ENCODE results near the gene YIPF7. TPM values are rescaled to one million over a fixed set of nuclear protein-coding genes. Genes with fewer than 3 reads are reported as not detected.

Gene YIPF7
- total RNA-seq, 1 donor from 2014 or later: 0.84 TPM

DNA sequence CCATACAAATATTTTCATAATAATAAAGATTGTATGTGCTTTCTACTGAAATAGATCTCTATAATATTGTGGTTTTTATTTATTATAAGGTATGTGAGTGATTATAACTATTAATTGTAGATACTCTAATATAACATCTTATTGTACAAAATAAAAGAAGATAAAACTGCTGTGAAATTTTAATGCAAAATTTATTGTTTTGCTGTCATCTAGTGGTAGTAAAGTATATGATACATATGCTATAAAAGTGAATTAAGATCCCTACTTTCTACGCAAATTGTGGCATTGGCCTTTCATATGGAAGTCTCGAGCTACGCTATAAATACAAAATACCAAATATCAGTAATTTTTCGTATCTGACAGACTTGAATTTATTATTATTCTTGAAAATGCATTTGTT lies 19.3 kb downstream of the YIPF7 start:
- no peak for DNase-seq
- ATAC-seq: no peak
- intact Hi-C loops (cut with micrococcal nuclease): no loop called here

DNA sequence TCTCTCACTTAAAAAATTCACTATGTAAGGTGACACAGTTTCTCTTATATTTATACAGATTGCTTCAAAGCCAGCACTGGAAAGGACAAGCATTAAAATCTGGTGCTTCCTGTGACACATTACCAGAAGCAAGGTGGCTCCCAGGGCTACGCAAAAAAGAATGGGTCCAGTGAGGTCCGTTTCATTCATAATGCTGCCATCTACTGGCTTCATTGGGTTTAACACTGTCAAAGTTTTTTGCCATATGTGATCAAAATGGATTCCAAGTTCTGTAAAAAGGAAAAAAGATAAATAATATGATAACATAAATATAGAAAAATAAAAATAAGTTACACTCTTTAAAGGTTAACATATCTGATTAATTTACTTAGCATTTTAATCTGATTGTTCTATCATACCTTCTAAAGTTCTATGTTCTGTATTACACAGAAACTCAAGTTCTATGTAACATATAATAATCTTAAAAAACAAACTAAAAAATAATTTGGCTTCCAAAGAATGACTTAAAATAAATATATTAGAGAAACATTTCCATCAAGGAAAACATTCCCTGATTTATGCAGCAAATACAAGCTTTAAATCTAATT lies 22.1 kb downstream of the YIPF7 start:
- intact Hi-C loops (cut with micrococcal nuclease): no loop called here
- DNase-seq (no peak), ATAC-seq (peak; percentile 38)

DNA sequence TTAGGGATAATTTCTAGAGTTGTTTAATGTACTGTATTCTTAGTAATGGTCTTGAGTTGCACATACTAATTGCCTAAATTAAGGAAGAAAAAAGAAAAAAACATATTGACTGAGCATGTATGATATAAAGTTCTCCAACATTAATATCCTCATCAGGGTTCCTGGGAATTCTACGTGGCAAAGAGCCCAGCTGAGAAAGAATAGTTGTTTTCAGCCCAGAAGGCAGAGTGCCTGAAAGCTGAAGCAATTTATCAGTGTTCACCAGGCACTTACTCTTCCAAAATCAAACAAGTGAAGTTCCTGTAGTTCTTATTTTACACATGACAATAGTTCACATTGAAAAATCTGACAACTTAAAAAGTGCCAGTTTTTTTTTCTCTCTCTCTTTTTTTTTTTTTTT lies 27.7 kb downstream of the YIPF7 start:
- intact Hi-C loops (cut with micrococcal nuclease): no loop called here
- no peak for DNase-seq
- no peak for ATAC-seq

DNA sequence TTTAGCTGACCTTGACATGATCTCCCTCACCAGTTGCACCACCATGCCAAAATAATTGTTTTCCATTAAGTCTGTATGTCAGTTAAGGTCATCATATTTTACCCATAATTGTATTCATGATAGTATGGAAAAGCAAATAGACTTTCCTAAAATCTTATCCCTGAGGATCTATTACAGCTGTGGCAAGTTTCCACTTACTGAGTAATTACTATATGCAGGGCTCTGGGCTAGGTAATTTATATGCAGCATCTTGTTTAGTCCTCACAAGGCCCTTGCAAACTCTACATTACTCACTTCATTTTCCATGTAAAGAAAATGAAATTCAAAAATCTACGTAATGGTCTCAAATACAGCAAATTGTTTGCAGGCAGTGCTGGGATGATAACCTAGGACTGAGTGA lies 34.8 kb downstream of the YIPF7 start:
- ATAC-seq (no peak), DNase-seq (no peak)
- intact Hi-C loops (cut with micrococcal nuclease): no loop called here

DNA sequence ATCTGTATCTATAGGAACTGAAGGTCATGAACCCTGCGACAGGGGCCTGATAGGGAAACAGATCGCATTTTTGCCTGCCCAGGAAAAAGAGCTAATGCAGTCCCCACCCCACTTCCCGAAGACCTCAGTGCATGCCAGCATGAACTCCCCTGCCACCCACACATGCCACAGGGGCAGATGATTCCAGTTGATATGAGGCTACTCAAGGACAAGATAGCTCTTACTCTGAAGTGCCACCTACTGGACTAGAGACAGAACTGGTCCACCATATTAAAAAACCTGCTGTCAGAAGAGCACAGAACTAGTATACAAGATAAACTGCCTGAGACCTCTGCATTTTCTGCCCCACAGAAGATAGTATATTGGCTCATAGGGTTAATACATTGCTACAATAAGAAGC lies 68.0 kb downstream of the YIPF7 start:
- no peak for ATAC-seq
- no peak for DNase-seq
- intact Hi-C loops (cut with micrococcal nuclease): no loop called here

DNA sequence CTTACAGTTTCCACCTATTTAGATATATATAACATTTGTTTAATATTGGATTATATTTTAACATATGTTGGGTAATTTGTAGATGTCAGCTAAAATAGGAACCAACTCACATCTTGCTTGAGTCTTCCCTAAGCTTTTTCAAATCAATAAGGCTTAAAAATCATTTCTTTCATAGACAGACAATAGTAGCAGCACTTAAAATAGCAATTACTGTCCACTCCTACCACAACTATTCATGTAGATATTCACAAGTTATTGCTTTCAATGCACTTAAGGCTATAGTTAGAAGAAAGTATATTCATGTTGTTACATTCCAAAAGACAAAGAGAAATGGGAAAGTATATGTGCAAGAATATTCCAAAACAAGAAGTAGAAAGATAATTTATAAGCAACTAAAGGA lies 71.2 kb downstream of the YIPF7 start:
- ATAC-seq (no peak), DNase-seq (no peak)
- intact Hi-C loops (cut with micrococcal nuclease): no loop called here

DNA sequence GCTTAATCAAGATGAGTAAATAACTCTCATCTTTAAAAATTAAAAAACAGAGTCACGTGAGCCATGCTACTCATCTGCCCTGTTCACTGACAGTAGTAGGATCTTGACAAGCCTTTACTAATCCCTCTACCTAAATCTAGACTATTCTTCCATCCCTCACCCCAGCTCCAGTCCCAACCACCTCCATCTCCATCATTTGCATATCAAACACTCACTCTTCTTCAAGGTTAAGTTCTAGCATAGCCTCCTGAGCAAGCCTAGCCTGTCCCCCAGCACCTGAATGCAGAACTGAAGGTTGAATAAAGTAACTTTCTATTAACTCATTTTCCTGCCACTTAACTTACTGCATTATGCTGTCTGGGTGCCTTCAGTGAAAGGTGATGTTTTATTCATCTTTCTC lies 72.5 kb downstream of the YIPF7 start:
- ATAC-seq (no peak), DNase-seq (no peak)
- intact Hi-C loops (cut with micrococcal nuclease): no loop called here

Other genes starting within 250 kb of the YIPF7 start
- 0.22 TPM for gene KCTD8, start 202.8 kb downstream of the YIPF7 start, total RNA-seq
- gene GUF1, start 26.8 kb upstream of the YIPF7 start, total RNA-seq: 21.4 TPM
- 9.3 TPM for gene GNPDA2, start 74.9 kb upstream of the YIPF7 start, total RNA-seq

All from left ventricle myocardium superior (tissue), 1 donor.